SK-N-SH (cell line): ENCODE measurements around the gene RMDN3. TPM values are rescaled to one million over a fixed set of nuclear protein-coding genes. Genes with fewer than 3 reads are reported as not detected.

Experiments used
- CTCF ChIA-PET: fragments of 300-600, 350-600 bp; formaldehyde crosslinking; extraction: SDS; loops from one replicate; lab custom pipeline; 2021; lab: Yijun Ruan, JAX
- POLR2A ChIA-PET: fragments of 350-600 bp; sonication (Branson Sonifier 250); formaldehyde crosslinking; extraction: SDS; loops from one replicate; lab custom pipeline; 2020; ENCODE audit warnings: antibody characterized with exemption, inconsistent platforms; lab: Yijun Ruan, JAX
- DNase-seq: peaks from one replicate; pipeline ENCODE4 v3.0.0; 2012
- H2AFZ ChIP-seq: fragments of 200-600 bp; sonication (generic); 2 replicates; pipeline ENCODE4 v1.8.1; 2016; ENCODE audit warnings: antibody characterized with exemption, mild to moderate bottlenecking, low read depth
- H3F3A ChIP-seq: fragments of 200-600 bp; sonication (generic); replicated peaks from 2 replicates; pipeline ENCODE3; 2016; ENCODE audit warnings: antibody characterized with exemption, mild to moderate bottlenecking; ENCODE audit not compliant: insufficient read depth
- H3K27ac ChIP-seq, 2 experiments: fragments of 200-500 bp in 1 of 2; fragments of 200-600 bp in 1 of 2; sonication (Bioruptor generic) in 1 of 2; sonication (generic), shearing (Covaris generic) in 1 of 2; 2 replicates each; pipeline versions ENCODE4 v1.5.1 to v1.6.1; 2014 to 2016; ENCODE audit warnings: low read depth in 2 of 2, inconsistent platforms in 1 of 2, low read length in 1 of 2, mild to moderate bottlenecking in 1 of 2, mixed read lengths in 1 of 2
- H3K27me3 ChIP-seq: fragments of 200-600 bp; sonication (generic), shearing (Covaris generic); 2 replicates; pipeline ENCODE4 v1.6.1; 2016; ENCODE audit warnings: mixed run types; ENCODE audit not compliant: insufficient read depth
- H3K36me3 ChIP-seq, 2 experiments: fragments of 200-500 bp in 1 of 2; fragments of 200-600 bp in 1 of 2; sonication (Bioruptor generic) in 1 of 2; sonication (generic) in 1 of 2; replicated peaks in 1 of 2; 2 replicates each; pipeline versions ENCODE3 to v1.5.1; 2014 to 2016; ENCODE audit warnings: low read length in 1 of 2, mild to moderate bottlenecking in 1 of 2; ENCODE audit not compliant: insufficient read depth in 2 of 2, control insufficient read depth in 1 of 2
- H3K4me1 ChIP-seq, 2 experiments: fragments of 200-500 bp in 1 of 2; fragments of 200-600 bp in 1 of 2; sonication (Bioruptor generic) in 1 of 2; sonication (generic), shearing (Covaris generic) in 1 of 2; 2 replicates each; pipeline versions ENCODE4 v1.5.1 to v1.6.1; 2014 to 2016; ENCODE audit warnings: low read depth in 1 of 2, low read length in 1 of 2, mixed run types in 1 of 2; ENCODE audit not compliant: insufficient read depth in 2 of 2, control insufficient read depth in 1 of 2
- H3K4me2 ChIP-seq: fragments of 200-600 bp; sonication (generic), shearing (Covaris generic); 2 replicates; pipeline ENCODE4 v1.6.1; 2017; ENCODE audit warnings: mixed run types
- H3K4me3 ChIP-seq, 2 experiments: fragments of 200-500 bp in 1 of 2; fragments of 200-600 bp in 1 of 2; sonication (Bioruptor generic) in 1 of 2; sonication (generic), shearing (Covaris generic) in 1 of 2; 2 replicates each; pipeline versions ENCODE4 v1.5.1 to v1.8.1; 2014 to 2016; ENCODE audit warnings: low read depth in 2 of 2, inconsistent platforms in 1 of 2, low read length in 1 of 2, mild to moderate bottlenecking in 1 of 2, mixed read lengths in 1 of 2, moderate library complexity in 1 of 2
- H3K79me2 ChIP-seq: fragments of 200-600 bp; sonication (generic); 2 replicates; pipeline ENCODE4 v1.8.1; 2017; ENCODE audit warnings: mild to moderate bottlenecking; ENCODE audit not compliant: insufficient read depth
- H3K9ac ChIP-seq: fragments of 200-600 bp; sonication (generic); 2 replicates; pipeline ENCODE4 v1.6.1; 2017; ENCODE audit warnings: mixed run types
- H3K9me2 ChIP-seq: fragments of 200-600 bp; sonication (generic); 2 replicates; pipeline ENCODE4 v1.6.1; 2017; ENCODE audit warnings: mixed run types
- H3K9me3 ChIP-seq: fragments of 200-600 bp; sonication (generic); 2 replicates; pipeline ENCODE4 v1.6.1; 2017; ENCODE audit warnings: mixed run types, mild to moderate bottlenecking, moderate library complexity
- H4K20me1 ChIP-seq: fragments of 200-600 bp; sonication (generic); 2 replicates; pipeline ENCODE4 v1.6.1; 2017; ENCODE audit warnings: mild to moderate bottlenecking, mixed run types; ENCODE audit not compliant: insufficient read depth
- RXRA ChIP-seq: IDR thresholded peaks from 2 replicates; pipeline ENCODE4 v1.4.0; 2012; ENCODE audit warnings: low read depth, mild to moderate bottlenecking, borderline replicate concordance
- YY1 ChIP-seq: IDR thresholded peaks from 2 replicates; pipeline ENCODE4 v1.4.0; 2012; ENCODE audit warnings: low read depth, mild to moderate bottlenecking
- WGBS: methylation state at CpG from one replicate; pipeline ENCODE4 v1.1.6; 2017; ENCODE audit warnings: low lambda C conversion rate; 5-methylcytosine and 5-hydroxymethylcytosine counted together
- polyA plus RNA-seq, 3 experiments: library from polyadenylated mRNA; depleted of rRNA; stranded (reverse); fragments of >200 nt; gene quantifications; 2 replicates each; pipeline ENCODE4 v1.2.3, GENCODE V29; 2012
- small RNA-seq, 7 experiments: library from RNA; depleted of rRNA; stranded (forward); fragments of <200 nt; gene quantifications; one replicate each; pipeline ENCODE3, GENCODE V24; 2012

The RMDN3 gene
- polyA plus RNA-seq, 1 of the 3 experiments (the other 2 are of a cell fraction) = 33.0 TPM

DNA sequence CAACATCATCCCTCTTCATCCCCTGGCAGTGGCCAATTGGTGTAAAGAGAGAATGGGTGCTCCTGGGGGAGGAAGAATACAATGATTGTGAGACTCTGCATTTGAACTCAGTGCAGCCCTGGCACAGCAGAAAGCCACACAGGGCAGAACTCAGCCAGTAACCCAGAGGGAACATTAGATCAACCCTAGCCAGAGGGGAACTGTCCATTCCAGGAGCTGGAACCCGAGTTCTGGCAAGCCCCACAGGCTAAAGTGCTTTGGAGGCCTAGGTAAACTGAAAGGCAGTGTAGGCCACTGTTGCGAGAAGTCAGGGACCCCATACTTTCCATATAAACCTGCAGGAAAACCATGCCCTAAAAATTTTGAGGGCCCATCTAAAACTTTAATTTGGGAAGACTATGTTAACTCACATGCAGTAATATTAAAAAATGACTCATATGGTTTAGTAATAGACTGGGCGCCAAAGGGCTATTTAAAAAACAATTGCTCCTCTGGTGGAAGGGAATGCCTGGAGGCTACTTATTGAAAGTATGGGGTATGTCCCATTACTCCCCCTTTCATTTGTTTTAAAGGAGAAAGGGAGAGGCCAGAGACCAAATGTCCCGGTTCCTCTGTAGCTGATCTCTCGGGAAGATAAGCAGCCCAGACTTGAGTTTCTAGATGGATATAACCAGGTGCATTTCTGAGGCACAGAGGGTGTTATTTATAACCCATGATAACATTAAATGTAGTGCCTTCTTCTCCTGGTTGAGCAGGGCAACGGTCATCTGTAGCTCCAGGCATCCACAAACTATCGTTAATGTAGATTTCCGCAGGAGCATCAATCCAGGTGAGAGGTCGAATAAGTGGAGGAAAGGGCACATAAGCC, 65.9 kb downstream of the RMDN3 start:
- Histone ChIP-seq H2AFZ (no peak overlapping the region), H3K4me3 (no peak overlapping the region), H3K27me3 (no peaks in the 10 kb centered on the region), H3K79me2 (peaks cover 10% of the 10 kb centered on the region; the same call in 1 of the 2 replicates), H3K9me3 (no peaks in the 10 kb centered on the region), H3K9ac (no peak overlapping the region), H3K4me2 (no peak overlapping the region), H3K27ac (no peak overlapping the region), H3K4me1 (peaks cover 0 to 4% of the 10 kb centered on the region in 2 experiments; a peak in 1 of 4 replicates), H3K36me3 (peaks cover 0 to 11% of the 10 kb centered on the region in 2 experiments), H4K20me1 (no peaks in the 10 kb centered on the region), H3F3A (peaks cover 5% of the 10 kb centered on the region), H3K9me2 (no peaks in the 10 kb centered on the region)
- no peak for DNase-seq
- CTCF ChIA-PET = no interaction called here
- POLR2A ChIA-PET = no interaction called here
- TF ChIP-seq RXRA = no peak
- TF ChIP-seq YY1 = no peak
- WGBS = 82% methylated on average over 9 of the region's 9 CpGs

Small RNAs within 50 kb of the gene (small RNA-seq; reads per million reads assigned to genes)
- gene SUMO2P15 = 0 to 0.10 (median 0) reads per million in 7 experiments

Other genes starting within 250 kb of the RMDN3 start
- gene CCDC32, start 190.2 kb downstream of the RMDN3 start, polyA plus RNA-seq (2012; rRNA removed) = 7.4 and 8.2 TPM in 2 replicates
- 10.3 and 10.8 TPM in 2 replicates for gene RPUSD2, start 186.0 kb downstream of the RMDN3 start, polyA plus RNA-seq (2012; rRNA removed)
- gene KNL1, start 161.0 kb downstream of the RMDN3 start, polyA plus RNA-seq (2012; rRNA removed) = 1.6 and 2.0 TPM in 2 replicates
- 6.6 and 7.6 TPM in 2 replicates for gene RAD51, start 60.1 kb downstream of the RMDN3 start, polyA plus RNA-seq (2012; rRNA removed)
- gene GCHFR, start 8.8 kb upstream of the RMDN3 start, polyA plus RNA-seq (2012; rRNA removed) = 0.60 and 0.67 TPM in 2 replicates
- gene C15orf62, start 14.7 kb upstream of the RMDN3 start, polyA plus RNA-seq (2012; rRNA removed) = 0.06 TPM in 1 of 2 replicates, not detected in the other
- 35.5 and 37.8 TPM in 2 replicates for gene ZFYVE19, start 51.8 kb upstream of the RMDN3 start, polyA plus RNA-seq (2012; rRNA removed)
- 53.1 and 61.6 TPM in 2 replicates for gene DNAJC17, start 52.2 kb upstream of the RMDN3 start, polyA plus RNA-seq (2012; rRNA removed)
- gene PPP1R14D, start 73.5 kb upstream of the RMDN3 start, polyA plus RNA-seq (2012; rRNA removed) = not detected in 2 replicates
- 0.58 and 2.0 TPM in 2 replicates for gene SPINT1, start 88.8 kb upstream of the RMDN3 start, polyA plus RNA-seq (2012; rRNA removed)
- 0.49 and 0.62 TPM in 2 replicates for gene RHOV, start 119.0 kb upstream of the RMDN3 start, polyA plus RNA-seq (2012; rRNA removed)
- gene VPS18, start 139.2 kb upstream of the RMDN3 start, polyA plus RNA-seq (2012; rRNA removed) = 13.5 and 14.1 TPM in 2 replicates
- 0.03 TPM in 2 replicates for gene DLL4, start 174.1 kb upstream of the RMDN3 start, polyA plus RNA-seq (2012; rRNA removed)
- 9.3 and 12.3 TPM in 2 replicates for gene CHAC1, start 198.2 kb upstream of the RMDN3 start, polyA plus RNA-seq (2012; rRNA removed)